ENCODE results near the gene SCN2B.

Gene SCN2B

GRCh38 chr11:118212131-118212725 lies 35.8 kb upstream of the SCN2B start:
- Histone ChIP-seq H3K9ac (ENCODE audit: insufficient read length) (no peak overlapping the region), H3K9me3 (ENCODE audit: low read depth, low read length) (no peaks in the 10 kb centered on the region), H3K4me3 (no peak overlapping the region), H3K27ac (no peak overlapping the region), H3K36me3 (ENCODE audit: insufficient read depth, low read length) (no peaks in the 10 kb centered on the region)
- no peak for DNase-seq (ENCODE audit: low read depth, low spot score)
- no peak for TF ChIP-seq POLR2AphosphoS5 (IDR thresholded peaks at IDR 0.05; ENCODE audit: borderline replicate concordance, low read depth, low read length)

GRCh38 chr11:118211006-118211405 lies 34.6 kb upstream of the SCN2B start:
- no peak overlapping the region for H3K9ac ChIP-seq (ENCODE audit: insufficient read length)
- H3K27ac ChIP-seq = no peak overlapping the region
- TF ChIP-seq POLR2AphosphoS5 (IDR thresholded peaks at IDR 0.05; ENCODE audit: borderline replicate concordance, low read depth, low read length) (no peak), FOXP2 (optimal IDR thresholded peaks at IDR 0.05; ENCODE audit: control extremely low read depth, extremely low read length, insufficient read depth) (no peak), EZH2 (IDR thresholded peaks at IDR 0.05) (no peak)

GRCh38 chr11:118210323-118210722 lies 33.9 kb upstream of the SCN2B start:
- no peak overlapping the region for H3K4me3 ChIP-seq

More at GRCh38 chr11:118211006-118211405, 34.6 kb upstream of the SCN2B start:
- Histone ChIP-seq H3K4me3 (no peak overlapping the region), H3K9me3 (ENCODE audit: low read depth, low read length) (no peaks in the 10 kb centered on the region), H3K36me3 (ENCODE audit: insufficient read depth, low read length) (no peaks in the 10 kb centered on the region)
- DNase-seq (ENCODE audit: low read depth, low spot score) = no peak

GRCh38 chr11:118209033-118209432 lies 32.6 kb upstream of the SCN2B start:
- no peaks in the 10 kb centered on the region for H3K36me3 ChIP-seq (ENCODE audit: insufficient read depth, low read length)
- no peaks in the 10 kb centered on the region for H3K9me3 ChIP-seq (ENCODE audit: low read depth, low read length)
- DNase-seq (ENCODE audit: low read depth, low spot score) = no peak
- H3K4me3 ChIP-seq = no peak overlapping the region
- no peak overlapping the region for H3K9ac ChIP-seq (ENCODE audit: insufficient read length)
- TF ChIP-seq FOXP2 (optimal IDR thresholded peaks at IDR 0.05; ENCODE audit: control extremely low read depth, extremely low read length, insufficient read depth) (no peak), EZH2 (IDR thresholded peaks at IDR 0.05) (no peak), POLR2AphosphoS5 (IDR thresholded peaks at IDR 0.05; ENCODE audit: borderline replicate concordance, low read depth, low read length) (no peak)
- H3K27ac ChIP-seq = no peak overlapping the region

More at GRCh38 chr11:118210323-118210722, 33.9 kb upstream of the SCN2B start:
- no peak for DNase-seq (ENCODE audit: low read depth, low spot score)
- no peak for TF ChIP-seq POLR2AphosphoS5 (IDR thresholded peaks at IDR 0.05; ENCODE audit: borderline replicate concordance, low read depth, low read length)
- TF ChIP-seq EZH2 (IDR thresholded peaks at IDR 0.05) = no peak
- TF ChIP-seq FOXP2 (optimal IDR thresholded peaks at IDR 0.05; ENCODE audit: control extremely low read depth, extremely low read length, insufficient read depth) = no peak
- no peaks in the 10 kb centered on the region for H3K36me3 ChIP-seq (ENCODE audit: insufficient read depth, low read length)
- H3K27ac ChIP-seq = no peak overlapping the region
- H3K9me3 ChIP-seq (ENCODE audit: low read depth, low read length) = no peaks in the 10 kb centered on the region
- no peak overlapping the region for H3K9ac ChIP-seq (ENCODE audit: insufficient read length)

GRCh38 chr11:118207079-118207478 lies 30.6 kb upstream of the SCN2B start:
- no peak for DNase-seq (ENCODE audit: low read depth, low spot score)
- no peak overlapping the region for H3K9ac ChIP-seq (ENCODE audit: insufficient read length)

GRCh38 chr11:118206391-118207031 lies 30.1 kb upstream of the SCN2B start:
- Histone ChIP-seq H3K4me3 (peak overlapping the region; percentile 54), H3K9me3 (ENCODE audit: low read depth, low read length) (no peaks in the 10 kb centered on the region), H3K9ac (ENCODE audit: insufficient read length) (peak overlapping the region; percentile 52), H3K36me3 (ENCODE audit: insufficient read depth, low read length) (no peaks in the 10 kb centered on the region), H3K27ac (peak overlapping the region; percentile 69)
- no peak for DNase-seq (ENCODE audit: low read depth, low spot score)
- TF ChIP-seq FOXP2 (optimal IDR thresholded peaks at IDR 0.05; ENCODE audit: control extremely low read depth, extremely low read length, insufficient read depth) = no peak
- TF ChIP-seq POLR2AphosphoS5 (IDR thresholded peaks at IDR 0.05; ENCODE audit: borderline replicate concordance, low read depth, low read length) = no peak
- TF ChIP-seq EZH2 (IDR thresholded peaks at IDR 0.05) = no peak

More at GRCh38 chr11:118207079-118207478, 30.6 kb upstream of the SCN2B start:
- Histone ChIP-seq H3K36me3 (ENCODE audit: insufficient read depth, low read length) (no peaks in the 10 kb centered on the region), H3K27ac (peak overlapping the region; percentile 69), H3K9me3 (ENCODE audit: low read depth, low read length) (no peaks in the 10 kb centered on the region), H3K4me3 (peak overlapping the region; percentile 54; the same call in 1 of the 2 replicates)
- TF ChIP-seq POLR2AphosphoS5 (IDR thresholded peaks at IDR 0.05; ENCODE audit: borderline replicate concordance, low read depth, low read length) (no peak), EZH2 (IDR thresholded peaks at IDR 0.05) (no peak), FOXP2 (optimal IDR thresholded peaks at IDR 0.05; ENCODE audit: control extremely low read depth, extremely low read length, insufficient read depth) (no peak)

GRCh38 chr11:118205606-118206378 lies 29.4 kb upstream of the SCN2B start:
- Histone ChIP-seq H3K27ac (0 out of 2 replicates have a peak overlapping the region, but pooled peaks have one; percentile 69), H3K9me3 (ENCODE audit: low read depth, low read length) (no peaks in the 10 kb centered on the region), H3K9ac (ENCODE audit: insufficient read length) (no peak overlapping the region), H3K4me3 (no peak overlapping the region), H3K36me3 (ENCODE audit: insufficient read depth, low read length) (no peaks in the 10 kb centered on the region)
- TF ChIP-seq EZH2 (IDR thresholded peaks at IDR 0.05) = no peak
- TF ChIP-seq FOXP2 (optimal IDR thresholded peaks at IDR 0.05; ENCODE audit: control extremely low read depth, extremely low read length, insufficient read depth) = no peak
- TF ChIP-seq POLR2AphosphoS5 (IDR thresholded peaks at IDR 0.05; ENCODE audit: borderline replicate concordance, low read depth, low read length) = no peak
- DNase-seq (ENCODE audit: low read depth, low spot score) = no peak

All from SK-N-MC (cell line).